IPS DF 6.9 (cell line): ENCODE data around the gene MAN2B2.
"Not testable (repeated sequence)": the region's sequence is repeated elsewhere in the genome, so short reads cannot be mapped to it uniquely, and the experiment has no call there.

Source experiments
- DNase-seq: peaks from one replicate; pipeline ENCODE4 v3.0.0-alpha.2; 2013; ENCODE audit warnings: low read depth, low spot score
- H3K27ac ChIP-seq: one replicate; pipeline ENCODE4 v1.5.1; 2013; ENCODE audit warnings: low read length, control low read depth
- H3K27me3 ChIP-seq: 2 replicates; pipeline ENCODE4 v1.6.1; 2013; ENCODE audit warnings: mild to moderate bottlenecking, low read length; ENCODE audit not compliant: control insufficient read depth, insufficient read depth
- H3K36me3 ChIP-seq: 2 replicates; pipeline ENCODE4 v1.6.1; 2013; ENCODE audit warnings: low read length; ENCODE audit not compliant: control insufficient read depth, insufficient read depth
- H3K4me1 ChIP-seq: 2 replicates; pipeline ENCODE4 v1.6.1; 2013; ENCODE audit warnings: low read length; ENCODE audit not compliant: control insufficient read depth, insufficient read depth
- H3K4me3 ChIP-seq: 2 replicates; pipeline ENCODE4 v1.5.1; 2013; ENCODE audit warnings: mild to moderate bottlenecking, low read length
- H3K9me3 ChIP-seq: 2 replicates; pipeline ENCODE4 v1.6.1; 2013; ENCODE audit warnings: low read length, inconsistent platforms; ENCODE audit not compliant: control insufficient read depth, insufficient read depth
- WGBS: extraction: QIAGEN DNeasy Blood & Tissue Kit; methylation state at CpG from one replicate; pipeline ENCODE4 v1.1.7; 2013; ENCODE audit warnings: mixed read lengths, missing lambda C conversion rate; ENCODE audit not compliant: insufficient read length, insufficient coverage; 5-methylcytosine and 5-hydroxymethylcytosine counted together

MAN2B2 gene

GRCh38 chr4:6655291-6655690, 80.3 kb downstream of the MAN2B2 start:
- H3K27me3 ChIP-seq, H3K4me1 ChIP-seq, H3K4me3 ChIP-seq, DNase-seq, H3K9me3 ChIP-seq, H3K27ac ChIP-seq, H3K36me3 ChIP-seq: not testable (repeated sequence)
- WGBS, result no CpG with 5 or more reads among the region's 2 CpGs

DNA sequence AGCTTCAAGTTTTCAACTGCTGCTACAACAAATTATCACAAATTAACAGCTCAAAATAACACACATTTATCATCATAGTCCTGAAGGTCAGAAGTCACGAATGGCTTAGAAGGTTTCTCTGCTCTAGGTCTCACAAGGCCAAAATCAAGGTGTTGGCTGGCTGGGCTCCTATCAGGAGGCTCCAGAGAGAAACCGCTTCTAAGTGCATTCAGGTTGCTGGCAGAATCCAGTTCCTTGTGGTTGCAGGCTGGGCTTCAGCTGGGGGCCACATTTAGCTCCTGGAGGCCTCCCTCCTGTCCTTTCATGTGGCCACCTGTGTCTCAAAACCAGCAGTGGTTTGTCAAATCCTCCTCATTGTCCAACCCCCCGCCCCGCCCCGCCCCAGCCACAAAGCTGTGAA, 80.9 kb downstream of the MAN2B2 start:
- no peak for DNase-seq
- peaks cover 8% of the 10 kb centered on the region; the same call in 1 of the 2 replicates for H3K27me3 ChIP-seq
- H3K4me3 ChIP-seq, result no peak overlapping the region
- H3K27ac ChIP-seq, result no peak overlapping the region
- H3K4me1 ChIP-seq, result no peaks in the 10 kb centered on the region
- H3K9me3 ChIP-seq, result no peaks in the 10 kb centered on the region
- no peaks in the 10 kb centered on the region; the same call in 1 of the 2 replicates for H3K36me3 ChIP-seq
- WGBS, result no CpG with 5 or more reads among the region's 5 CpGs

DNA sequence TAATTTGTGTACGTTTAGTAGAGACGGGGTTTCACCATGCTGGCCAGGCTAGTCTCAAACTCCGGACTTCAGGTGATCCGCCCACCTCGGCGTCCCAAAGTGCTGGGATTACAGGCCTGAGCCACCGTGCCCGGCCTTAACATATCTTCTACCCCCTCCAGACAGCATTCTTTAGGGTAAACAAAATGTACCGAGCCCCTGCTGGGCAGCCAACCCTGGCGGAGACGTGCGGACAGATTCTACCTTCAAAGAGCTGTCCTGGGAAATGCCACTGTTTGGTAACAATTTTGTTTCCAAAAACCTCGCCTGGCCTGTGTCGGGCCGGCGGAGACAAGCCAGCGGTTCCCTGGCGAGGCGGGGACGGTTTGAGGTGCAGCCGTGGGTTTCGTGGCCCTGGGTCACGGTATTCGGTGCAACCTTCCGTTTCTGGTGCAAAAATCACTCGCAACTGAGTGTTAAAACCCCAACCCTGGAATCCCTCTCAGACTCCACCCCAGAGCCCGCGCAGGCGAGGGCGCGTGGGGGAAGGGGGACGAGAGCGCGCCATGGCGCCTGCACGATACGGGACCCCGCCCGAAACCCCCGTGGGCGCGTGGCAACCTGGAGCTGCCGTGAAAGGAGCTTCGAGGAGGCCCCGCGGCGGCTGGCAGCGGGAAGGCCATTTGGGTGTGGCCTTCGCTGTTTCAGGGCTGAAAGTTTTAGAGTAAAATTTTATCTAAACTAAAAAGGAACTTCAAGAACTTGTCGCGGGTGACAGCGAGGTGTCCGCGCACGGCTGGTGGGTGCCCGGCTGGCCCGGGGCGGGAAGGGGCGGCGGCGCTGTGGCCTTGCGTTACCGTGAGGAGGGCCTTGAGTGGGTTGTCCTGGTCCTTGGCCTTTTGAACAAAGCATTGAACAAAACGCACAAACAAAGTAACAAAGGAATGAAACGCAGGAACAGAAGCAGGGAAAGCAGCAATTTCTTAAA, 82.5 kb downstream of the MAN2B2 start:
- no peak for DNase-seq
- H3K4me3 ChIP-seq, result no peak overlapping the region
- WGBS, result no CpG with 5 or more reads among the region's 65 CpGs

DNA sequence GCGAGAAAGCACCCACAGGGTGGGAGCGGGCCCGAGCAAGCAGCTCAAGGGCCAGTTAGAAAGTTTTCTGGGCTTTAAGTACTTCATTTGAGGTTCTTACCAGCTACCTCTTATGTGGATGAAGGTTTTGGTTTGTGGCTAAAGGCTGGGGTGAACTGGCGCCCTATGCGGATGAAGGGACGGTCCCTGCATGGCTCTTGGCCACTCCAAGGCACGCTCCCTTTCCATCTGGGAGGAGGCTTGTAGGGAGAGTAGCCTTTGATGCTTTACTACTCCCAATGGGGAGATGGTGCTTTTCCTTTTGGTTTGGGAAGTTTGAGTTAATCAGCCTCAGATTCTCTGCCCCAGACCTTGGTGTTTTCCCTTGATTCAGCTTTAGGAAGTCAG, 83.2 kb downstream of the MAN2B2 start:
- H3K9me3 ChIP-seq, result no peaks in the 10 kb centered on the region
- no peak overlapping the region for H3K27ac ChIP-seq
- no CpG with 5 or more reads among the region's 7 CpGs for WGBS
- H3K4me1 ChIP-seq, result no peaks in the 10 kb centered on the region
- peak overlapping the region; percentile 15; the same call in 1 of the 2 replicates for H3K4me3 ChIP-seq
- no peaks in the 10 kb centered on the region; the same call in 1 of the 2 replicates for H3K36me3 ChIP-seq
- no peak for DNase-seq
- peaks cover 19% of the 10 kb centered on the region; the same call in 1 of the 2 replicates for H3K27me3 ChIP-seq

More for the DNA sequence above, 82.5 kb downstream of the MAN2B2 start:
- H3K36me3 ChIP-seq, result no peaks in the 10 kb centered on the region; the same call in 1 of the 2 replicates
- H3K27me3 ChIP-seq, result peaks cover 14% of the 10 kb centered on the region; the same call in 1 of the 2 replicates
- H3K27ac ChIP-seq, result no peak overlapping the region
- H3K4me1 ChIP-seq, result no peaks in the 10 kb centered on the region
- no peaks in the 10 kb centered on the region for H3K9me3 ChIP-seq

DNA sequence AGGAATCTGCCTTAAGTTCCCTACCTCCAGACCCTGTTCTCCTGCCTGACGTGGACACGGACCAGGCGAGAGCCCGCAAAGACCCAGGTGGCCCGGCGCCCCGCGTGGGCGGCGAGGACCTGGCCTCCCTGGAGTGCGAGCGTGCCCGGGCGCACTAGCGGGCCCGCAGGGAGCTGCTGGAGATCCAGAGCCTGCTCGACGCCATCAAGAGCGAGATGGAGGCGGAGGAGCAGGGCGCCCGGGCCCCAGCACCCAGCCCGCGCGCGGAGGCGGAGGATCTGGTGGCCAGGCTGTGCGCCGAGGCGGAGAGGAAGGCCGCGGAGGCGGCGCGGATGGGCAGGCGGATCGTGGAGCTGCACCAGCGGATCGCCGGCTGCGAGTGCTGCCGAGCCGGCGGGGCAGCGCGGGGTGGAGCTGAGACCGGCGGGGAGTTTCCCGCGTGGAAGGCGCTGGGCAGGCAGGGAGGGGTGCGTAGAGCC, 83.6 kb downstream of the MAN2B2 start:
- WGBS, result no CpG with 5 or more reads among the region's 52 CpGs
- Histone ChIP-seq H3K27me3 (peaks cover 24% of the 10 kb centered on the region; the same call in 1 of the 2 replicates), H3K27ac (no peak overlapping the region), H3K4me3 (peak overlapping the region; percentile 15; the same call in 1 of the 2 replicates), H3K4me1 (no peaks in the 10 kb centered on the region), H3K36me3 (no peaks in the 10 kb centered on the region; the same call in 1 of the 2 replicates), H3K9me3 (no peaks in the 10 kb centered on the region)
- no peak for DNase-seq

GRCh38 chr4:6659897-6660296, 84.9 kb downstream of the MAN2B2 start:
- Histone ChIP-seq H3K36me3 (no peaks in the 10 kb centered on the region; the same call in 1 of the 2 replicates), H3K4me1 (no peaks in the 10 kb centered on the region), H3K4me3 (no peak overlapping the region), H3K27ac (no peak overlapping the region), H3K9me3 (no peaks in the 10 kb centered on the region), H3K27me3 (peaks cover 25% of the 10 kb centered on the region; the same call in 1 of the 2 replicates)
- WGBS, result no CpG with 5 or more reads among the region's 2 CpGs
- DNase-seq, result no peak

DNA sequence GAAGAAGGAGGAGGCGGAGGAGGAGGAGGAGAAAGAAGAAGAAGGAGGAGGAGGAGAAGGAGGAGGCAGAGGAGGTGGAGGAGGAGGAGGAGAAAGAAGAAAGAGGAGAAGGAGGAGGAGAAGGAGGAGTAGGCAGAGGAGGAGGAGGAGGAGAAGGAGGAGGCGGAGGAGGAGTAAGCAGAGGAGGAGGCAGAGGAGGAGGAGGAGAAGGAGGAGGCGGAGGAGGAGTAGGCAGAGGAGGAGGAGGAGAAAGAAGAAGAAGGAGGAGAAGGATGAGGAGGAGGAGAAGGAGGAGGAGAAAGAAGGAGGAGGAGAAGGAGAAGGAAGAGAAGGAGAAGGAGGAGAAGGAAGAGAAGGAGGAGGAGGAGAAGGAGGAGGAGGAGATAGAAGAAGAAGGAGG, 85.4 kb downstream of the MAN2B2 start:
- peaks cover 25% of the 10 kb centered on the region; the same call in 1 of the 2 replicates for H3K27me3 ChIP-seq
- WGBS, result no CpG with 5 or more reads among the region's 3 CpGs
- DNase-seq, result no peak

GRCh38 chr4:6662591-6662990, 87.6 kb downstream of the MAN2B2 start:
- no peak overlapping the region for H3K27ac ChIP-seq
- H3K27me3 ChIP-seq, result peaks cover 25% of the 10 kb centered on the region; the same call in 1 of the 2 replicates
- H3K4me1 ChIP-seq, result no peaks in the 10 kb centered on the region
- H3K36me3 ChIP-seq, result no peaks in the 10 kb centered on the region; the same call in 1 of the 2 replicates
- no peaks in the 10 kb centered on the region for H3K9me3 ChIP-seq
- no peak overlapping the region for H3K4me3 ChIP-seq
- DNase-seq, result no peak
- no CpG with 5 or more reads among the region's 3 CpGs for WGBS

More for the DNA sequence above, 85.4 kb downstream of the MAN2B2 start:
- no peaks in the 10 kb centered on the region for H3K9me3 ChIP-seq
- H3K4me3 ChIP-seq, result no peak overlapping the region
- H3K36me3 ChIP-seq, result no peaks in the 10 kb centered on the region; the same call in 1 of the 2 replicates
- H3K4me1 ChIP-seq, result no peaks in the 10 kb centered on the region
- no peak overlapping the region for H3K27ac ChIP-seq

DNA sequence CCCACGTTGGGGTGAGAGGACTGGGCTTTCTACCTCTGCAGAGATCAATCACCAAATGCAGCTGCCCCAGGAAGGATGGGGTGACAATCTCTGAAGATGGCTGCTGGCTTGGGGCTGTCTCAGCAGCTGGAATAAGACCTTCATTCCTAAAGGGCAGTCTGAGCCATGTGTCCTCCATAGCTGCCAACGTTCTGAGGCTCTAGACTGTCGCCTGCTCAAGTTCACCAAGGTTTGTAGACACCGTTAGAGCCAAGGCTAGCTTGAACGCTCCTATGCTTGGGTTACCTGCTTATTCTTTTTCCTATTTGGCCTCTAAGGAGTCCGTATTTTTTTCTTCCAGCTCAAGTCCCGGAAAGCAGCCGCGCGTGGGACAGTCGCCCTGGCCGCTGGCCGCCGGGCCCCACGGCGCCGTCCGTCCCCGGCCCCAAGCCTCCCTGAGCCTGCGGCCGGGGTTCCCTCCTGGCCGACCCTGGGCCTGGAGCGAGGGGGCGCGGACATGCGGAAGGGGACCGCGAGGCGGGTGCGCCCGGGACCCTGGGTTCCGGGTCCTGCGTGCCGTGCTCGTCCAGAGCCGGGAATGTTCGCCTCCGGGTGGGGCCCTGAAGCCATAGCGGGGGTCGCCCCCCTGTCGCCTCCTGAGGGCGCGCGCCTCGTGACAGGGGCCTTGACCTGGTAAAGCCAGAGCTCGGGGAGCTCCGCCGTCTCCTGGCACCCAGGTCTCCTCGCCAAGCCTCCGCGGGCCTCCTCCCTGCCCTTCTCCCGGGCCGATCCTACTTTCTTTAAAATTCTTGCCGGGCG, 88.8 kb downstream of the MAN2B2 start:
- WGBS, result no CpG with 5 or more reads among the region's 55 CpGs
- Histone ChIP-seq H3K27me3 (peaks cover 23% of the 10 kb centered on the region; the same call in 1 of the 2 replicates), H3K4me3 (peak overlapping the region; percentile 23; the same call in 1 of the 2 replicates), H3K36me3 (no peaks in the 10 kb centered on the region), H3K9me3 (no peaks in the 10 kb centered on the region), H3K4me1 (no peaks in the 10 kb centered on the region), H3K27ac (no peak overlapping the region)
- no peak for DNase-seq

DNA sequence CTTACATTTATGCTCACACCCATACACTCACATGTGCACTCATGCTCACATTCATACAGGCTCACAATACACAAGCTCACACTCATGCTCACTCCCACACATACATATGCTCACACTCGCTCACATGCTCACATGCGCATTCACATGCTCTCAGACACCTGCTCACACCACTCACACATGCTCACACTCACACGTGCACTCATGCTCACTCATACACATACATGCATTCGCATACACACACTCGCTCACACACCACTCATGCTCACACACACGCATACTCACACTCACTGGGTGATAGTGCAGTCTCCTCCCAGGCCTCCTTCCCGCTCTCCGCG, 90.3 kb downstream of the MAN2B2 start:
- peaks cover 17% of the 10 kb centered on the region; the same call in 1 of the 2 replicates for H3K27me3 ChIP-seq
- H3K36me3 ChIP-seq, result no peaks in the 10 kb centered on the region
- whole genome bisulfite sequencing, result 100% methylated on average over 2 of the region's 9 CpGs

More for the DNA sequence above, 90.3 kb downstream of the MAN2B2 start:
- no peaks in the 10 kb centered on the region for H3K4me1 ChIP-seq
- no peak overlapping the region for H3K4me3 ChIP-seq
- H3K9me3 ChIP-seq, result no peaks in the 10 kb centered on the region
- H3K27ac ChIP-seq, result no peak overlapping the region
- no peak for DNase-seq
